ENCODE results near the gene RGP1.

- TF ChIP-seq CTCF (conservative IDR thresholded peaks at IDR 0.05; ENCODE audit: low read depth, low read length) = no peak
- no peak for TF ChIP-seq EZH2 (IDR thresholded peaks at IDR 0.05; ENCODE audit: low read length, unreplicated experiment)
- TF ChIP-seq EZH2phosphoT487 (IDR thresholded peaks at IDR 0.05; ENCODE audit: borderline replicate concordance, low read length) = no peak
Observed at GRCh38 chr9:35714123-35714522, 35.0 kb upstream of the RGP1 start.

All from PC-3 (cell line).